SW 1271 (cell line): ENCODE measurements around the gene RDH12.

Experiments used
- DNase-seq, 2 experiments: peaks; one replicate each; lab custom pipeline; 2025; lab: John Stamatoyannopoulos, UW

RDH12 gene

DNA sequence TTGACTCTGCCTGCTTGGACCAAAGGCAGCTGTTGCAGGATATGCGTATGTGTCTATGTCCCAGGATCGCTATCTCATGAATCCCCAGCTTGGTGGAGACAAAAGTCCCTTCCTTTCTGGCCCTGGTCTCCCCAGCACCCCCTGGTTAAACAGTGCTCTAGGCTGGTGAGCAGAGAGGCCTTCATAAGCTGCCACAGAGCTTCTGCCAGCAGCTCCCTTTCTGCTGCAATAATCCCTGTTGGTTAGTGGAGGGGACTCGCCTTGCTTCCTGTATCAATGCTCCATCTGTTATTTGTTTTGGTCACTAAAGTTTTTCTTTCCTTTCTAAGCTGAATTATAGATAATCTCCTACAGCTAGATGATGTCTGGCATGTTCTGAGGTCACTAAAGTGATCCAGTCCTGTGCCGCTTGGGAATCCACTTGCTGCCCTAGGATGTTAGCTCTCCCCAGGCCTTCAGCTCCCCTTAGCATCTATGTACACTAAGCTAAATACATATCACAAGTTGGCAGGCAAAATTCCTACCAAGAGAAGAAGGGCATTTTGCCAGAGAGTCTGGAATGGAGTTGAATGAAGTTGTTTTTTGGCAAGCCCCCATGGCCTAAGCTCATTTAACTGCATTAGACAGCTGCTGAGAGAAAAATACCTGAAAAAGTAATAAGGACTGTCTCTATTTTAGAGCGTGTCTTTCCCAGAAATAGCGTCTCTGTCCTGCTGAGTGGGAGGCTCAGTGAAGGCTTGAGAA lies 47.8 kb downstream of the RDH12 start:
- DNase-seq: no peak

DNA sequence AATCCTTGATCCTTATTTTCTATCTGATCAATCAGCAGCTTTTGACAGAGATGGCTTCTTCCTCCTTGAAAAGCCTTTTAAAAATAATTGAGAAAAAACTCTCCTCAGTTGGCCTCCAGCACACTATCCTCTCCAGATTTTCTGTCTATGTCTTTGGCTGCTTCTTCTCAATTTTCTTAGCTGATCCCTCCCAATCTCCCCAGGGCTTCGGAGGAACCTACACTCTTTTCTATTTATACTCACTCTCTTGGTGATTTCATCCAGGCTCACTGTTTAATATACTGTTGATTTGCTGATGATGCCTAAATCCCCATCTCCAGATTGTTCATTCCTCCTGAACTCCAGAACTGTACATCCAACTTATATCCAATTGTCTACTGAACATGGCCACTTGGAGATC lies 54.8 kb downstream of the RDH12 start:
- DNase-seq: no peak

DNA sequence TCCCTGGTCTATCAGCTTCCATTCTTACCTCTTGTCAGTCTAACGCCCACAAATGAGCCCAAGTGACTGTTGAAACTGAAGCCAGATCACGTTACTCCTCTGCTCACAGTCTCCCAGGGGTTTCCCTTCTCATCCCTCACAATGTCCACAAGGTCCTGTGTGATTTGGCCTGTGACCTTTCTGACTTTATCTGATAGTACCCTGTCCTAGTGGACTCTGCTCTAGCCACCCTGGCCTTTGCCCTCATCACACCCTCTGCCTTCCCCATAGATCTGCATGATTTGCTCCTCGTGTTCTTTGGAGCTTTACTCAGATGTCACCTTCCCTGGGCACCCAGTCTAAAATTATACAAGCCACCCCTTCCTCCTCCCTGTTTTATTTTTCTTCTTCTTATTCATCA lies 55.5 kb downstream of the RDH12 start:
- no peak for DNase-seq

DNA sequence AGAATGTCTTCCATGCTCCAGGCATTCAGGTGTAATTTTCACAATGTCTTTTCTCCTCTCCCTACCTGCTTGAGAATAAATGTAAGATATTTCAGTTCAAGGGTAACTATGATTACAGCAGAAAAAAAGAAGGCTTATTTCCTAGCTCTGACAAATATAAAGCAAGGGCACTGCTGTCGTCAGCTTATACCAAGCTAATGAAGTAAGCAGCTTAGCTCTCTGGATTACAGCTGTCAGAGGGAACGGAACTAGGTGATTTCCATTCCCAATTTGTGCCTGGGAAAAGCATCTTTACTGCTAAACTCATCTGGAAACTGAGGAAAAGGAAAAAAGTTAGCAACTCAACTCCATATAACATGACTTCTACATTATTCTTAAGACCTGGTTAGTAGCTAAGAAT lies 58.2 kb downstream of the RDH12 start:
- DNase-seq: no peak

DNA sequence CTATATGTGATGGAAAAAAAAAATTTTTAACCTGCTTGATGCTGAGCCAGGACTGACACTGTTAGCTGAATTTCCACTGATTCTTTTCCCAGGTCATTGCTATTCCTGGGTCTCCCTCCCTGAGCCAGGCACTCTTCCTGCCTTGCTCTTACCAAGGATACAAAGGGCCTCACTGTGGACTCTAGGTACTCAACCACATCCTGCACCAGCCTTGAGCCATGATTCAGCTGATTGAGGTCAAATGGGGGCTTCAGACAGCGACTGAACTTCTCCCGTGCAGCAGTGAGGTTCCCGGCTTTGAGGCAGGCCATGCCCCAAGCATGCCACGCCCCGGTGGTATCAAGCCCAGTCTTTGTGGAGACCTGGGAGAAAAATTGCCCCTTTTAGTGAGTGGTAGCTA lies 60.4 kb downstream of the RDH12 start:
- DNase-seq: no peak

DNA sequence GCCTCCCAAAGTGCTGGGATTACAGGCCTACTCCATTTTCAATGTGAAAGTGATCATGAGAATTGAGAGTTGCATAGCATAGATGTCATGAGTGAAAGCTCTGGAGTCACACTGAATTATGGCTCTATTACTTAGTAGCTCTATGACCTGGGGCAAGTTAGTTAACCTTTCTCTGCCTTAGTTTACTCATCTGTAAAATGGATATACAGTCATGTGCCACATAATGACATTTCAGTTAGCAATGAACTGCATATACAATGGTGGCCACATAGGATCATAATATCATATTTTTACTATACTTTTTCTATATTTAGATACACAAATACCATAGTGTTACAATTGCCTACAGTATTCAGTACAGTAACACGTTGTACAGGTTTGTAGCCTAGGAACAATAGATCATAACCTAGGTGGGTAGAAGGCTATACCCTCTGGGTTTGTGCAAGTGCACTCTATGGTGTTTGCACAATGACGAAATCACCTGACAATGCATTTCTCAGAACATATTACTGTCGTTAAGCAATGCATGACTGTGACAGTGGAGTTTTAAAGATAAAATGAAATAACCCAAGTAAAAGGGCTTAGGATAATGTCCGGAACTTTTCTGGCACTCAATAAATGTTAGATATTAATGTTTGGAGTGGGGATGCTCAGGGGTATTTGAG lies 61.6 kb downstream of the RDH12 start:
- DNase-seq: no peak

DNA sequence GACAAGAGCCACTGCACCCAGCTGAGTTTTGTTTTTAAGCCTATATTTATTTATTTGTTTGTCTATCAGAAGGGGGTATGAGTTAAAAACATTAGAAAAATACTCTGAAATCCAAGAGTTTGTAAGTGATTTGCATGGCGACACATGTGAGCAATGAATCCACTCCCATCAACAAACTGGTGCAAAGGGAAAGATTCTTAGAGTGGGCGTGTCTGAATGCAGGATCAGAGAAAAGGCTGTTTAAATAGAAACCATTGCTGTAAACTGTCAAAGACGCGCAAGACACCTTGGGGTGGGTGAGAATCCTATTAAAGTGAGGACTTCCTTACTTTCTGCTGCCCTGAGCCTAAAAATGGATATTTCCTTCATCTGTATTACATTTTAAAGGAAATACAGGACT lies 62.8 kb downstream of the RDH12 start:
- DNase-seq: no peak

DNA sequence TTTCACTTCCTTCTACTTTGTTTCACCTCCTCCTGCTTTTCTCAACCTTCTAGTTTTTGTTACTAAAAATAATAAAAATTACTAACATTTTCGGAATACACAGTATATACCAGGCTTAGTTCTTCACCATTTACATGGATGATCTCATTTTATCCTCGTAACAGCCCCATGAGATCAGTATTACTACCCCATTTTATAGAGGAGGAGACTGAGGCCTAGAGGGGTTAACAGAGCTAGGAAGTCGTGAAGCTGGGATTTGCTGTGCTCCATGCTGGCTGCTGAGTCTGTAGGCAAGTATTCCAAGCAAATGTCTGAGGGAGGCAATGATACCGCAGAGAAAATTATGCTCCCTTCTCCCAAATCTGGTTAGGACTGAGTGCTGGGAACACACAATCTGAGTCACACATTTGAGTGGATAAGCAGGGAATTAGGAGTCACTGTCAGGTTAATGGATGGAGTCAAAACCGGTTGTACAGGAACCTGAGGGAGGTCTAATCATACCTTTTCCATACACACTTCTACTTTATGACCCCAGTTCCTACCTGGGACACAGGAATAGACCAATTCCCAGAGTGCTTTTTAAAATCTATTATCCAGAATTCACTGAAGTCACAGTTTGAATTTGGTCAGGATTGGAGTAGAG lies 63.6 kb downstream of the RDH12 start:
- no peak for DNase-seq

DNA sequence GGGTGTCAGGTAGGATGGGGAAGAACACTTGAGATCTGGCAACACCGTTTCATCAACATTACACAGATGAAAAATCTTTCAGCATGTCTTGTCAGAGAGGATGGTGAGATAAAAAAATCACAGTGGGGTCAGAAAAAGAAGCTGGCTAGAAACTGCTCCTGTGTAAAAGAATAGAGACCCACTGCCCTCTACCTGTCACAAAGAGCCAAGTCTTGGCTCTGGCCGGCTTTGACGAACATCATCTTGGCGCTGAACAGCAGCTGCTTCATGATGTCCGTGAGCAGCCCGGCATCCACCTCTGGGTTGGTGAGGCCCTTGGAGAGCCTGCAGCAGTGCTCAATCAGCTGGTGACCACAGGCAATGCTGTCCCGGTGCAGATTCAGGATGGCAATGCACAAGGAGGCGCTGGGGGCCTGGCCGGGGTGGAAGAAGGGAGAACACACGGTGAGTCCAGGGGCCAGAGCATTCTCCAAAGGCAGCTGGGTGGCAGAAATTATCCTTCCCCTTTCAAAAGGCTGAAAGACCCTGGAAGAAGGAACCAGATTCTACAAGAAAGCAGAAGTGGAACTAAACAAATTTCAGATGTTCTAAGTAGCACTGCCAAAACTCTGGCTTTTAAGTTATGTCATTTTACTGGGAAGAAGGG lies 64.5 kb downstream of the RDH12 start:
- no peak for DNase-seq

DNA sequence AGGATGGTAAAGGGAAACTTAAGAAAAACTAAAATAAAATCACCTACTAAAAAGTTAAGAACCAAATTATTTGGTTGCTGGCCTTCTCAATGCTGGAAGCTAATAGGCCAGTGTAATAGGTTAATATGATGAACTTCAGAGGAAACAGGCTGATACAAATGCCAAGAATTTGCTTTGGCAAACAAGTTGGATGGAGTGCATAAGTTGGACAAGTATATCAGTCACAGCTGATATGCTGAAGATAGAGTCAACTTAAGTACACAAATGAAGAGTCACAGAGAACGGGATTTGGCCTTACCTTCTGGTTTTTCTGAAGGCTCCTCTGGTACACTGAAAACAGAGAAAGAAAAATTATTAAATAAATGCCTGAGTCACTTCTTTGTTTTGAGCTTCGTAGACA lies 66.5 kb downstream of the RDH12 start:
- DNase-seq: no peak

DNA sequence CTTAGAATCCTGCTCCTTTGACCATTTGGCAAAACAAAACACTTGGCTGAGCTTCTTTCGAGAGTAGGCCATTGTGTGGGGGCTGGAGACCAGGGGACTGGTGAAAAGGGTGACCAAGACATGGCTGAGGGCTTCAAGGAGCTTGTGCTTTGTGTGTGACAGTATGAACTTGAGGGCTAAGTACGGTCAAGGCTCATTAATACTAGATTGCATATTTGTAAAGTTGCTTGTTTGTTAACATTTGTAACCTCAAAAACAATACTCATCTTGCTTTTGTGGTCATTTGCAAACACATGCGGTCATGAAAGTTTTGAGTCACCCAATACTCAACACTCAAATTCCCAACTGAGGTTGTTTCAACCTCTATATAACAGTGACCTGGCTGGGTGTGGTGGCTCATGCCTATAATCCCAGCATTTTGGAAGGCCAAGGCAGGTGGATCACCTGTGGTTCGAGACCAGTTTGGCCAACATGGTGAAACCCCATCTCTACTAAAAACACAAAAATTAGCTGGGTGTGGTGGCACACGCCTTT lies 72.2 kb downstream of the RDH12 start:
- no peak for DNase-seq

DNA sequence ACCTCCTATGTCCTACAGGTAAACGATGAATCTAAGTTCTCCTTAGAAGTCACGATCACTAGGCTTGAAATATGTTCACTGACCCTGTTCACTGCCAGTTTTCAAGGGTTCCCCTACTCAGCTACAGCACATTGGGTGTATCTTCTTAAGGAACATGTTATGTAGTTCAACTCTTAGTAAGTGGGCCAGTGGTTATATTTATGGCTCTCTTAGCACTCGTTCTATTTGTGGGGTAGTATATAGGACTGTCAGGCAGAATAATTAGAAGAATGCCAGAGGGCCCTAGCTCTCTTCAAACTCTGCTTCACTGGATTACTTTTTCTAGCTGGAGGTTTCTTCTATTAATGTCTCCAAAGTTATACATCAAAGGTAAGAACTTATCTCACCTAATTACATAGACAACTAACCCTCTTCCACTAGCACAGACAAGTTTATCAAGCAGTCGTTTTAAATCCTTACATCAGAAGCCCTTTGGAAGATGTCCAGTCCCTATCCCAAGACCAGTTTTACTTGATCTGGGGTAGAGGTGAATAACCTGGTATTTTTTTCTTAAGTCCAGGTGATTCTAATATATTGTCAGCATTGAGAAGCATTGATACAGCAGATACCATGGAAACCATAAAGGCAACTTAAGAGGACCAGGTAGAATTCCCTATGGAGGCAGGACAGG lies 75.1 kb downstream of the RDH12 start:
- no peak for DNase-seq

DNA sequence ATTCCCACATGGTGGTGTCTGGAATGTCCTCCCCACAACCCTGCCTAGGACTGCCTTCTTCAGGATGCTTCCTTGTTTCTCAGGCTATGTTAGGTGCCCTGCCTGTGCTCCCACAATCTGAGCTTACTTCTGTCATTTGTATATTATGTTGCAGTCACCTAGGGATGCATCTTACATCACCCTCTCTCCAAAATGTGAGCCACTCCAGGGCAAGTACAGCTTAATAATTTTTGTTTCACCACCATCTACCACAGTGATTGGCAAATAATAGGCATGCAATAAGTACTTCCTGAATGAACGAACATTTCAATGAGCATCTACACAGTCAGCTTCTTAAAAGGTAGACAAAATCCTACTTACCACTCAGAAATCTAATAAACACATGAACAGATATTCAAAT lies 77.1 kb downstream of the RDH12 start:
- DNase-seq: no peak

DNA sequence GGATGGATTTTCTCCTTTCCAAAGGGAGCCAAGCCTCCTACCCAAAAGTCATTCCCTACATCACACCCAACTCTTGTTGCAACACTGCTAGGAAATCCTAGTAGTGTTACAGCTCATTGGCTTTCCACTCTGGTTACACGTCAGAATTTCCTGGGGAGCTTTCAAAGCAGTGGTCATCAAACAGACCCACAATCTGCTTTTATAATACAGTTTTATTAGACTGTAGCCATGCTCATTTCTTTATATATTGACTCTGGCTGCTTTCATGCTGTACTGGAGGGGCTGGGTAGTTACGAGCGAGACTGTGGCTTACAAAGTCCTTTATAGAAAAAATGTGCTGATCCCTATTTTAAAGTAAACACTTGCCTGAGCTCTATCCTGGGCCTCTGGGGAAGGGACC lies 80.4 kb downstream of the RDH12 start:
- no peak for DNase-seq
